OCI-LY1 (cell line): ENCODE results near the gene CCN6.

Experiments
- H2AFZ ChIP-seq: fragments of 200-600 bp; sonication (generic), shearing (Covaris generic); 2 replicates; pipeline ENCODE4 v1.6.0; 2014; ENCODE audit warnings: antibody characterized with exemption, mild to moderate bottlenecking, low read length
- H3F3A ChIP-seq: fragments of 200-600 bp; sonication (generic), shearing (Covaris generic); 2 replicates; pipeline ENCODE4 v1.6.0; 2014; ENCODE audit warnings: mild to moderate bottlenecking, antibody characterized with exemption, low read length, moderate library complexity; ENCODE audit not compliant: insufficient read depth
- H3K27ac ChIP-seq: fragments of 200-600 bp; sonication (generic); 2 replicates; pipeline ENCODE4 v1.5.1; 2014; ENCODE audit warnings: low read length, mixed run types, mild to moderate bottlenecking, low read depth; ENCODE audit not compliant: poor library complexity, severe bottlenecking
- H3K27me3 ChIP-seq: fragments of 200-600 bp; sonication (generic); 2 replicates; pipeline ENCODE4 v1.6.0; 2014; ENCODE audit warnings: antibody characterized with exemption, mild to moderate bottlenecking, low read length, moderate library complexity; ENCODE audit not compliant: insufficient read depth
- H3K36me3 ChIP-seq: fragments of 200-600 bp; sonication (generic); 2 replicates; pipeline ENCODE4 v1.6.1; 2014; ENCODE audit warnings: mild to moderate bottlenecking, antibody characterized with exemption, low read length, moderate library complexity, mixed read lengths; ENCODE audit not compliant: insufficient read depth
- H3K4me1 ChIP-seq: fragments of 200-600 bp; sonication (generic); 2 replicates; pipeline ENCODE4 v1.5.1; 2014; ENCODE audit warnings: mild to moderate bottlenecking, low read length, moderate library complexity; ENCODE audit not compliant: insufficient read depth, severe bottlenecking
- H3K4me2 ChIP-seq: fragments of 200-600 bp; sonication (generic), shearing (Covaris generic); 2 replicates; pipeline ENCODE4 v1.6.1; 2014; ENCODE audit warnings: low read length
- H3K4me3 ChIP-seq: fragments of 200-600 bp; sonication (generic); 2 replicates; pipeline ENCODE4 v1.5.1; 2014; ENCODE audit warnings: low read length, low read depth, mild to moderate bottlenecking, mixed read lengths; ENCODE audit not compliant: poor library complexity, severe bottlenecking
- H3K79me2 ChIP-seq: fragments of 200-600 bp; shearing (Covaris generic); 2 replicates; pipeline ENCODE4 v1.6.1; 2016; ENCODE audit warnings: mixed run types, low read length, mixed read lengths; ENCODE audit not compliant: insufficient read depth
- H3K9ac ChIP-seq: fragments of 200-600 bp; sonication (generic), shearing (Covaris generic); 2 replicates; pipeline ENCODE4 v1.6.1; 2014; ENCODE audit warnings: mild to moderate bottlenecking, low read length, mixed read lengths
- H3K9me2 ChIP-seq: fragments of 200-600 bp; sonication (generic), shearing (Covaris generic); 2 replicates; pipeline ENCODE4 v1.6.1; 2014; ENCODE audit warnings: low read depth, mild to moderate bottlenecking, low read length, mixed read lengths
- H3K9me3 ChIP-seq: fragments of 200-600 bp; shearing (Covaris generic); 2 replicates; pipeline ENCODE4 v1.6.1; 2014; ENCODE audit warnings: low read length, mixed read lengths
- H4K20me1 ChIP-seq: fragments of 200-600 bp; sonication (generic), shearing (Covaris generic); 2 replicates; pipeline ENCODE4 v1.6.0; 2016; ENCODE audit warnings: mild to moderate bottlenecking, low read length; ENCODE audit not compliant: insufficient read depth
- EZH2 ChIP-seq: fragments of 200-600 bp; sonication (generic), shearing (Covaris generic); IDR thresholded peaks from 2 replicates; pipeline ENCODE4 v1.8.0; 2017; ENCODE audit warnings: borderline replicate concordance, mixed run types, mild to moderate bottlenecking, antibody characterized with exemption, low read length, moderate library complexity, mixed read lengths
- TF ChIP-seq, protein P1 (sequence below): fragments of 200-600 bp; sonication (generic), shearing (Covaris generic); IDR thresholded peaks from 2 replicates; pipeline ENCODE4 v1.5.1; 2017; ENCODE audit warnings: mild to moderate bottlenecking, antibody characterized with exemption, low read length, moderate library complexity, mixed read lengths

Gene CCN6

DNA sequence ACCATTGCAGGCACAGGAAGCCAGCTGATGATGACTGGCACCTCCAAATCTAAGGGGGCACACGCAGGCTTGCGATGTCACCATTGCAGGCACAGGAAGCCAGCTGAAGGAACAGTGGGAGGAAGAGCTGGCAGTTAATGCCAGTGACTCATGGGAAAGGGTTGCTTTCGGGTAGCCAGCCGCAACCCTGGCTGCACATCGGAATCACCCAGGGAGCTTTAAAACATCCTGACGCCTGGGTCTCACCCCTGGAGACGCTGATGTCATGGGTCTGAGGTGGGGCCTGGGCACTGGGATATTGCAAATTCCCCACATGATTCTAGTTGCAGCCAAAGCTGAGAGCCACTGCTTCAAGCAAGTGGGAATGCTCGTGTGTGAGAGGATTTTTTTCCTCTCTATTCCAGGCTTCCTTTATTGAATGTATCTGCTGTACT lies 16.1 kb upstream of the CCN6 start:
- no peaks in the 10 kb centered on the region for H4K20me1 ChIP-seq
- no peak overlapping the region for H3K27ac ChIP-seq
- H3K36me3 ChIP-seq, result no peaks in the 10 kb centered on the region
- no peak overlapping the region for H3K4me2 ChIP-seq
- H3K9ac ChIP-seq, result no peak overlapping the region
- H3K9me2 ChIP-seq, result no peaks in the 10 kb centered on the region
- TF ChIP-seq, protein P1, sequence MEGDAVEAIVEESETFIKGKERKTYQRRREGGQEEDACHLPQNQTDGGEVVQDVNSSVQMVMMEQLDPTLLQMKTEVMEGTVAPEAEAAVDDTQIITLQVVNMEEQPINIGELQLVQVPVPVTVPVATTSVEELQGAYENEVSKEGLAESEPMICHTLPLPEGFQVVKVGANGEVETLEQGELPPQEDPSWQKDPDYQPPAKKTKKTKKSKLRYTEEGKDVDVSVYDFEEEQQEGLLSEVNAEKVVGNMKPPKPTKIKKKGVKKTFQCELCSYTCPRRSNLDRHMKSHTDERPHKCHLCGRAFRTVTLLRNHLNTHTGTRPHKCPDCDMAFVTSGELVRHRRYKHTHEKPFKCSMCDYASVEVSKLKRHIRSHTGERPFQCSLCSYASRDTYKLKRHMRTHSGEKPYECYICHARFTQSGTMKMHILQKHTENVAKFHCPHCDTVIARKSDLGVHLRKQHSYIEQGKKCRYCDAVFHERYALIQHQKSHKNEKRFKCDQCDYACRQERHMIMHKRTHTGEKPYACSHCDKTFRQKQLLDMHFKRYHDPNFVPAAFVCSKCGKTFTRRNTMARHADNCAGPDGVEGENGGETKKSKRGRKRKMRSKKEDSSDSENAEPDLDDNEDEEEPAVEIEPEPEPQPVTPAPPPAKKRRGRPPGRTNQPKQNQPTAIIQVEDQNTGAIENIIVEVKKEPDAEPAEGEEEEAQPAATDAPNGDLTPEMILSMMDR, result no peak
- no peak for TF ChIP-seq EZH2
- H3K79me2 ChIP-seq, result no peaks in the 10 kb centered on the region
- no peak overlapping the region for H3K4me3 ChIP-seq
- no peaks in the 10 kb centered on the region for H3K27me3 ChIP-seq
- no peaks in the 10 kb centered on the region for H3K4me1 ChIP-seq
- no peaks in the 10 kb centered on the region for H3K9me3 ChIP-seq
- no peaks in the 10 kb centered on the region for H3F3A ChIP-seq
- H2AFZ ChIP-seq, result no peak overlapping the region

DNA sequence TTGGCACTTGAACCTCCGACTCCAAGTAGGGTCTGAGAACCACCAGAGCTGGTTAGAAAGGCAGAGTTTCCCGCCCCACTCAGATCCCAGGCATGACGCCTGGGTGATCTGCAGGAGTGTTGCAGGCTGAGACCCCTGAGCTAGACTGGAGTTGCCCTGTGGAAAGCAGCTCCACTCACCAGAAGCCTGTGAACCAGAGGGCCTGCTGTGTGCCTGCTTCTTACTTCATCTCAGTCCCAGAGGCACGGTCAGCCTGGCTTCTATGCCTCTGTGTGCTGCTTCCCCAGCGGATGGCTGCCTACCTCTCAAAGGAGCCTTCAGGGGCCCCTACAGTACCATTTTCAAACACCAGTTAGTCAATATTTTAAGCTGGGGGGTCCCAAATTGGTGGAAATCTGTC lies 15.6 kb upstream of the CCN6 start:
- Histone ChIP-seq H3K9me2 (no peaks in the 10 kb centered on the region), H3K4me3 (no peak overlapping the region), H3K9me3 (no peaks in the 10 kb centered on the region), H3K4me1 (no peaks in the 10 kb centered on the region), H3K79me2 (no peaks in the 10 kb centered on the region), H3K27me3 (no peaks in the 10 kb centered on the region), H4K20me1 (no peaks in the 10 kb centered on the region), H3K9ac (no peak overlapping the region), H3K36me3 (no peaks in the 10 kb centered on the region), H3K4me2 (no peak overlapping the region), H3F3A (no peaks in the 10 kb centered on the region), H2AFZ (no peak overlapping the region), H3K27ac (no peak overlapping the region)
- TF ChIP-seq EZH2, result no peak
- TF ChIP-seq, protein P1, result no peak

DNA sequence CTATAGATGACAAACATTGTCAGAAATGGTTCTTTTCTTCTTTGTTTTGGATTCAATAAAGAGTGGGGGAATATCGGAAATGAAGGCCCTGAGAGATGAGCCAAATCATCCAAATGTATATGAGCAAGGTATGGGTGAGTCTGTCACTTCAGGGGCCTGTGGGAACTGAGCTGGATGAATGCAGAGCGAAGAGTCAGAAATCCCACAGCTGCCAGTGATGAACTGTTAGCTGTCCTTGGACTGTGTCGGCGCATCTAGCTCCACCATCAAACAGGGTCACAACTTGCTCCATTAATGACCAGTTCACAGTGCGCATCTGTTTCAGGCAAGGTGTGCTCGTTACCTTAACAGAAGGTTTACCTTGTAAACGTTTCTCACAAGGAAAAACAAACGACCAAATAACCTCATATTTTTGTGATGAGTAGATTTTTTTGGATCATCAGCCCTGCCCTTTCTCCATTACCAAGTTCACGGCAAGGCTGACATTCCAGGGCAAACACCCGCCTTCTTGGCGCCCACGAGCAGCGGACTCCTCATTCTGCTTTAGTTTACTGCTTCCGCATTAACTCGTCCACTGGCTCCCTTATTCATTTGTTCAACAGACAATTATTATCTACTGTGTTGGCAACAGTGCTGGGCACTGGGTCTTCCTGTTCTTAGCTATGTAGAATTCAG lies 15.0 kb upstream of the CCN6 start:
- H3F3A ChIP-seq, result no peaks in the 10 kb centered on the region

More for the DNA sequence above, 15.0 kb upstream of the CCN6 start:
- no peaks in the 10 kb centered on the region for H3K36me3 ChIP-seq
- no peak overlapping the region for H3K9ac ChIP-seq
- no peak overlapping the region for H3K4me2 ChIP-seq
- H3K4me1 ChIP-seq, result no peaks in the 10 kb centered on the region
- H3K9me2 ChIP-seq, result no peaks in the 10 kb centered on the region
- no peaks in the 10 kb centered on the region for H3K27me3 ChIP-seq
- no peaks in the 10 kb centered on the region for H3K9me3 ChIP-seq
- H3K4me3 ChIP-seq, result no peak overlapping the region
- no peak overlapping the region for H2AFZ ChIP-seq
- H3K27ac ChIP-seq, result no peak overlapping the region
- no peak for TF ChIP-seq EZH2
- TF ChIP-seq, protein P1, result no peak
- H4K20me1 ChIP-seq, result no peaks in the 10 kb centered on the region
- no peaks in the 10 kb centered on the region for H3K79me2 ChIP-seq
